K562 (cell line): ENCODE measurements around the gene FIS1. TPM values are rescaled to one million over a fixed set of nuclear protein-coding genes. Genes with fewer than 3 reads are reported as not detected.

ENCODE experiments used
- MEF2A ChIP-seq: IDR thresholded peaks from 2 replicates; pipeline ENCODE4 v1.6.1; 2011; ENCODE audit warnings: low read depth, mild to moderate bottlenecking, low read length, moderate library complexity; ENCODE audit not compliant: control insufficient read depth
- NR2C2 ChIP-seq, 2 experiments: fragments of 200-800 bp in 1 of 2; sonication (Bioruptor generic) in 1 of 2; sonication (generic) in 1 of 2; formaldehyde crosslinking in 1 of 2; IDR thresholded peaks; 2 replicates each; pipeline versions ENCODE4 v1.6.1 to v1.8.0; 2016 to 2022; ENCODE audit warnings: mild to moderate bottlenecking in 1 of 2, missing compliant biosample characterization in 1 of 2, missing genetic modification characterization in 1 of 2, missing genetic modification reagents in 1 of 2
- NR3C1 ChIP-seq: sonication (generic); formaldehyde crosslinking; IDR thresholded peaks from 2 replicates; pipeline ENCODE4 v1.8.1; 2022; ENCODE audit warnings: missing genetic modification reagents
- POLR3G ChIP-seq: IDR thresholded peaks from 2 replicates; pipeline ENCODE4 v1.6.1; 2011; ENCODE audit not compliant: insufficient read length, insufficient replicate concordance; ENCODE audit errors: extremely low read depth
- polyA plus RNA-seq, 8 experiments: library from polyadenylated mRNA; depleted of rRNA in 4 of 8; stranded (reverse) in 5 of 8; unstranded in 3 of 8; fragments of >200 nt; fragmentation: Nextera tagmentation in 2 of 8; fragmentation: Illumina TruSeq in 1 of 8; extraction: Ambion mirVana in 2 of 8; extraction: Trizol in 1 of 8; gene quantifications; 2 replicates each; pipeline versions ENCODE4 v1.2.1 to v1.2.3, GENCODE V29; 2011 to 2014; ENCODE audit warnings: inconsistent platforms in 1 of 8, missing spikeins in 1 of 8
- total RNA-seq, 7 experiments: library from RNA; depleted of rRNA in 6 of 7; stranded (reverse); fragments of >200 nt in 6 of 7; fragmentation: Illumina TruSeq in 2 of 7; extraction: Trizol in 2 of 7; gene quantifications; 2 replicates each; pipeline versions ENCODE4 v1.2.1 to v1.2.3, GENCODE V29; 2011 to 2021; ENCODE audit warnings: low replicate concordance in 1 of 7
- TF ChIP-seq, protein P1 (sequence below): fragments of 450-650 bp; IDR thresholded peaks from 2 replicates; pipeline ENCODE4 v1.6.1; 2016; ENCODE audit warnings: low read depth
- TF ChIP-seq, protein P2 (sequence below): fragments of 200-800 bp; sonication (Bioruptor generic); IDR thresholded peaks from 2 replicates; pipeline ENCODE4 v1.6.1; 2016; ENCODE audit warnings: missing genetic modification characterization, missing compliant biosample characterization
- TF ChIP-seq, protein P3 (sequence below): fragments of 450-650 bp; conservative IDR thresholded peaks from 2 replicates; pipeline ENCODE4 v1.6.1; 2016; ENCODE audit warnings: missing genetic modification characterization, low read depth, mild to moderate bottlenecking, control low read depth, missing compliant biosample characterization

The FIS1 gene
- total and polyA plus RNA-seq, 9 of the 15 experiments (the other 6 are each of a cell fraction or from before 2014, with no cell fraction given): 86.0 to 257 (median 144) TPM

DNA sequence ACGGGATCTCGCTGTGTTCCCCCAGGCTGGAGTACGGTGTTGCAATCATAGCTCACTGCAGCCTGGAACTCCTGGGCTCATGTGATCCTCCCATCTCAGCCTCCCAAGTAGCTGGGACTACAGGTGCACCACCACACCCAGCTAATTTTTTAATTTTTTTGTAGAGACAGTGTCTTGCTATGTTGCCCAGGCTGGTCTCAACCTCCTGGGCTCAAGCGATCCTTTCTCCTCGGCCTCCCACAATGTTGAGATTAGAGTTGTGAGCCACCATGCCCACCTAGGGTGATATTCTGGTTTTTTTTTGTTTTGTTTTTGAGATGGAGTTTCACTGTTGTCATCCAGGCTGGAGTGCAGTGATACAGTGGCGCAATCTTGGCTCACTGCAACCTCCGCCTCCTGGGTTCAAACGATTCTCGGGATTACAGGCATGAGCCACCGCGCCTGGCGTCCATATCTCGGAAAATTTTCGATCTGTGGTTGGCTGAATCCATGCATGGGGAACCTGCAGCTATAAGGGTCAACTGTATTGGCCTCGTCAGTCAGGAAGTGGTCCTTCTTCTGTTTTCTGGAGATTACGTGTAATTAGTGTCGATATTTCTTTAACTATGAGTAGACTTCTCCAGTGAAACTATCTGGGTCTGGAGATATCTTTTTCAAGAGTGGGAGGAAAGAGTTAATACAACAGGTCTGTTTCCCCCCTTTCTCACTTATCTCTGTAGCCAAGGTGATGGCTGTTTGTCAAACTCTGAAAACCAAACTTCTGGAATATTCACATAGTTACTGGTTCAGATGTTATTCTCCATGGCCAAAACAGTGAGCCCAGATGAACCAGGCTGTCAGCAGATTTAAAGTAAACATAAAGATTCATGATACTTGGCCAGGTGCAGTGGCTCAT is 21.0 kb upstream of the FIS1 start (continued):
- TF ChIP-seq, protein P1, sequence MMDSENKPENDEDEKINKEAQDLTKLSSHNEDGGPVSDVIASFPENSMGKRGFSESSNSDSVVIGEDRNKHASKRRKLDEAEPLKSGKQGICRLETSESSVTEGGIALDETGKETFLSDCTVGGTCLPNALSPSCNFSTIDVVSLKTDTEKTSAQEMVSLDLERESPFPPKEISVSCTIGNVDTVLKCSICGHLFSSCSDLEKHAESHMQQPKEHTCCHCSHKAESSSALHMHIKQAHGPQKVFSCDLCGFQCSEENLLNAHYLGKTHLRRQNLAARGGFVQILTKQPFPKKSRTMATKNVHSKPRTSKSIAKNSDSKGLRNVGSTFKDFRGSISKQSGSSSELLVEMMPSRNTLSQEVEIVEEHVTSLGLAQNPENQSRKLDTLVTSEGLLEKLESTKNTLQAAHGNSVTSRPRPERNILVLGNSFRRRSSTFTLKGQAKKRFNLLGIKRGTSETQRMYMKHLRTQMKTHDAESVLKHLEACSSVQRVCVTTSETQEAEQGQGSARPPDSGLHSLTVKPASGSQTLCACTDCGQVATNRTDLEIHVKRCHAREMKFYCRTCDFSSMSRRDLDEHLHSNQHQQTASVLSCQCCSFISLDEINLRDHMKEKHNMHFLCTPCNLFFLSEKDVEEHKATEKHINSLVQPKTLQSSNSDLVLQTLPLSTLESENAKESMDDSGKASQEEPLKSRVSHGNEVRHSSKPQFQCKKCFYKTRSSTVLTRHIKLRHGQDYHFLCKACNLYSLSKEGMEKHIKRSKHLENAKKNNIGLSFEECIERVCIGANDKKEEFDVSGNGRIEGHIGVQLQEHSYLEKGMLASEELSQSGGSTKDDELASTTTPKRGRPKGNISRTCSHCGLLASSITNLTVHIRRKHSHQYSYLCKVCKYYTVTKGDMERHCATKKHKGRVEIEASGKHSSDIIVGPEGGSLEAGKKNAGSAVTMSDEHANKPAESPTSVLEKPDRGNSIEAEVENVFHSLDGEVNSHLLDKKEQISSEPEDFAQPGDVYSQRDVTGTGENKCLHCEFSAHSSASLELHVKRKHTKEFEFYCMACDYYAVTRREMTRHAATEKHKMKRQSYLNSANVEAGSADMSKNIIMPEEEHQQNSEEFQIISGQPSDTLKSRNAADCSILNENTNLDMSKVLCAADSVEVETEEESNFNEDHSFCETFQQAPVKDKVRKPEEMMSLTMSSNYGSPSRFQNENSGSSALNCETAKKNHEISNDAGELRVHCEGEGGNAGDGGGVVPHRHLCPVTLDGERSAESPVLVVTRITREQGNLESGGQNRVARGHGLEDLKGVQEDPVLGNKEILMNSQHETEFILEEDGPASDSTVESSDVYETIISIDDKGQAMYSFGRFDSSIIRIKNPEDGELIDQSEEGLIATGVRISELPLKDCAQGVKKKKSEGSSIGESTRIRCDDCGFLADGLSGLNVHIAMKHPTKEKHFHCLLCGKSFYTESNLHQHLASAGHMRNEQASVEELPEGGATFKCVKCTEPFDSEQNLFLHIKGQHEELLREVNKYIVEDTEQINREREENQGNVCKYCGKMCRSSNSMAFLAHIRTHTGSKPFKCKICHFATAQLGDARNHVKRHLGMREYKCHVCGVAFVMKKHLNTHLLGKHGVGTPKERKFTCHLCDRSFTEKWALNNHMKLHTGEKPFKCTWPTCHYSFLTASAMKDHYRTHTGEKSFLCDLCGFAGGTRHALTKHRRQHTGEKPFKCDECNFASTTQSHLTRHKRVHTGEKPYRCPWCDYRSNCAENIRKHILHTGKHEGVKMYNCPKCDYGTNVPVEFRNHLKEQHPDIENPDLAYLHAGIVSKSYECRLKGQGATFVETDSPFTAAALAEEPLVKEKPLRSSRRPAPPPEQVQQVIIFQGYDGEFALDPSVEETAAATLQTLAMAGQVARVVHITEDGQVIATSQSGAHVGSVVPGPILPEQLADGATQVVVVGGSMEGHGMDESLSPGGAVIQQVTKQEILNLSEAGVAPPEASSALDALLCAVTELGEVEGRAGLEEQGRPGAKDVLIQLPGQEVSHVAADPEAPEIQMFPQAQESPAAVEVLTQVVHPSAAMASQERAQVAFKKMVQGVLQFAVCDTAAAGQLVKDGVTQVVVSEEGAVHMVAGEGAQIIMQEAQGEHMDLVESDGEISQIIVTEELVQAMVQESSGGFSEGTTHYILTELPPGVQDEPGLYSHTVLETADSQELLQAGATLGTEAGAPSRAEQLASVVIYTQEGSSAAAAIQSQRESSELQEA: no peak
- TF ChIP-seq, protein P2, sequence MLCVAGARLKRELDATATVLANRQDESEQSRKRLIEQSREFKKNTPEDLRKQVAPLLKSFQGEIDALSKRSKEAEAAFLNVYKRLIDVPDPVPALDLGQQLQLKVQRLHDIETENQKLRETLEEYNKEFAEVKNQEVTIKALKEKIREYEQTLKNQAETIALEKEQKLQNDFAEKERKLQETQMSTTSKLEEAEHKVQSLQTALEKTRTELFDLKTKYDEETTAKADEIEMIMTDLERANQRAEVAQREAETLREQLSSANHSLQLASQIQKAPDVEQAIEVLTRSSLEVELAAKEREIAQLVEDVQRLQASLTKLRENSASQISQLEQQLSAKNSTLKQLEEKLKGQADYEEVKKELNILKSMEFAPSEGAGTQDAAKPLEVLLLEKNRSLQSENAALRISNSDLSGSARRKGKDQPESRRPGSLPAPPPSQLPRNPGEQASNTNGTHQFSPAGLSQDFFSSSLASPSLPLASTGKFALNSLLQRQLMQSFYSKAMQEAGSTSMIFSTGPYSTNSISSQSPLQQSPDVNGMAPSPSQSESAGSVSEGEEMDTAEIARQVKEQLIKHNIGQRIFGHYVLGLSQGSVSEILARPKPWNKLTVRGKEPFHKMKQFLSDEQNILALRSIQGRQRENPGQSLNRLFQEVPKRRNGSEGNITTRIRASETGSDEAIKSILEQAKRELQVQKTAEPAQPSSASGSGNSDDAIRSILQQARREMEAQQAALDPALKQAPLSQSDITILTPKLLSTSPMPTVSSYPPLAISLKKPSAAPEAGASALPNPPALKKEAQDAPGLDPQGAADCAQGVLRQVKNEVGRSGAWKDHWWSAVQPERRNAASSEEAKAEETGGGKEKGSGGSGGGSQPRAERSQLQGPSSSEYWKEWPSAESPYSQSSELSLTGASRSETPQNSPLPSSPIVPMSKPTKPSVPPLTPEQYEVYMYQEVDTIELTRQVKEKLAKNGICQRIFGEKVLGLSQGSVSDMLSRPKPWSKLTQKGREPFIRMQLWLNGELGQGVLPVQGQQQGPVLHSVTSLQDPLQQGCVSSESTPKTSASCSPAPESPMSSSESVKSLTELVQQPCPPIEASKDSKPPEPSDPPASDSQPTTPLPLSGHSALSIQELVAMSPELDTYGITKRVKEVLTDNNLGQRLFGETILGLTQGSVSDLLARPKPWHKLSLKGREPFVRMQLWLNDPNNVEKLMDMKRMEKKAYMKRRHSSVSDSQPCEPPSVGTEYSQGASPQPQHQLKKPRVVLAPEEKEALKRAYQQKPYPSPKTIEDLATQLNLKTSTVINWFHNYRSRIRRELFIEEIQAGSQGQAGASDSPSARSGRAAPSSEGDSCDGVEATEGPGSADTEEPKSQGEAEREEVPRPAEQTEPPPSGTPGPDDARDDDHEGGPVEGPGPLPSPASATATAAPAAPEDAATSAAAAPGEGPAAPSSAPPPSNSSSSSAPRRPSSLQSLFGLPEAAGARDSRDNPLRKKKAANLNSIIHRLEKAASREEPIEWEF (CRISPR knock-in tag): no peak
- TF ChIP-seq POLR3G (no peak), NR2C2 (CRISPR knock-in tag; IDR thresholded peaks at IDR 0.05) (no peak), NR2C2 (tag; IDR thresholded peaks at IDR 0.05) (peak; percentile 55; the same call in 1 of the 2 replicates), MEF2A (no peak), NR3C1 (CRISPR knock-in tag) (no peak)
- TF ChIP-seq, protein P3, sequence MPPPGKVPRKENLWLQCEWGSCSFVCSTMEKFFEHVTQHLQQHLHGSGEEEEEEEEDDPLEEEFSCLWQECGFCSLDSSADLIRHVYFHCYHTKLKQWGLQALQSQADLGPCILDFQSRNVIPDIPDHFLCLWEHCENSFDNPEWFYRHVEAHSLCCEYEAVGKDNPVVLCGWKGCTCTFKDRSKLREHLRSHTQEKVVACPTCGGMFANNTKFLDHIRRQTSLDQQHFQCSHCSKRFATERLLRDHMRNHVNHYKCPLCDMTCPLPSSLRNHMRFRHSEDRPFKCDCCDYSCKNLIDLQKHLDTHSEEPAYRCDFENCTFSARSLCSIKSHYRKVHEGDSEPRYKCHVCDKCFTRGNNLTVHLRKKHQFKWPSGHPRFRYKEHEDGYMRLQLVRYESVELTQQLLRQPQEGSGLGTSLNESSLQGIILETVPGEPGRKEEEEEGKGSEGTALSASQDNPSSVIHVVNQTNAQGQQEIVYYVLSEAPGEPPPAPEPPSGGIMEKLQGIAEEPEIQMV (tag): no peak
